Osteoblast (primary cell): ENCODE data around the gene TRPV6. TPM values are rescaled to one million over a fixed set of nuclear protein-coding genes. Genes with fewer than 3 reads are reported as not detected.

Experiments
- DNase-seq: peaks from one replicate; pipeline ENCODE4 v3.0.0; 2011; ENCODE audit warnings: low spot score, mixed read lengths; ENCODE audit not compliant: insufficient read length; ENCODE audit errors: missing footprints
- H2AFZ ChIP-seq: 2 replicates; pipeline ENCODE4 v1.6.0; 2011; ENCODE audit warnings: mild to moderate bottlenecking, low read length
- H3K27ac ChIP-seq: 2 replicates; pipeline ENCODE4 v1.5.1; 2011; ENCODE audit warnings: mild to moderate bottlenecking, low read depth, low read length, moderate library complexity
- H3K27me3 ChIP-seq: 2 replicates; pipeline ENCODE4 v1.6.0; 2012; ENCODE audit warnings: mild to moderate bottlenecking, control low read depth, inconsistent platforms, low read length, moderate library complexity; ENCODE audit not compliant: insufficient read depth
- H3K36me3 ChIP-seq: 2 replicates; pipeline ENCODE4 v1.5.1; 2011; ENCODE audit warnings: mild to moderate bottlenecking, low read length, control low read depth, moderate library complexity; ENCODE audit not compliant: insufficient read depth
- H3K4me1 ChIP-seq: 2 replicates; pipeline ENCODE4 v1.5.1; 2011; ENCODE audit warnings: mild to moderate bottlenecking, low read length, control low read depth, moderate library complexity; ENCODE audit not compliant: insufficient read depth
- H3K4me2 ChIP-seq: 2 replicates; pipeline ENCODE4 v1.6.0; 2011; ENCODE audit warnings: mild to moderate bottlenecking, low read length; ENCODE audit not compliant: insufficient read depth
- H3K4me3 ChIP-seq: fragments of 200-600 bp; sonication (generic); 3 replicates; pipeline ENCODE4 v1.5.1; 2012; ENCODE audit warnings: mild to moderate bottlenecking, low read length, inconsistent platforms; ENCODE audit not compliant: insufficient read depth
- H3K79me2 ChIP-seq: 2 replicates; pipeline ENCODE4 v1.6.0; 2012; ENCODE audit warnings: mild to moderate bottlenecking, low read length, control low read depth, inconsistent platforms; ENCODE audit not compliant: insufficient read depth
- H3K9me3 ChIP-seq: 2 replicates; pipeline ENCODE4 v1.5.1; 2011; ENCODE audit warnings: low read depth, low read length, control low read depth
- H4K20me1 ChIP-seq: 2 replicates; pipeline ENCODE4 v1.6.0; 2012; ENCODE audit warnings: mild to moderate bottlenecking, low read length, control low read depth; ENCODE audit not compliant: insufficient read depth
- CTCF ChIP-seq: IDR thresholded peaks from 2 replicates; pipeline ENCODE4 v1.5.1; 2011; ENCODE audit warnings: mild to moderate bottlenecking, low read depth, low read length, moderate library complexity; ENCODE audit errors: extremely low read depth
- total RNA-seq: library from RNA; depleted of rRNA; stranded (reverse); fragments of >200 nt; gene quantifications from 2 replicates; pipeline ENCODE4 v1.2.3, GENCODE V29; 2012

Gene TRPV6
- total RNA-seq, 1 donor: not detected

GRCh38 chr7:142894112-142894984 lies 8.8 kb upstream of the TRPV6 start:
- Histone ChIP-seq H3K79me2 (no peaks in the 10 kb centered on the region), H3K4me1 (no peaks in the 10 kb centered on the region), H3K4me2 (no peak overlapping the region), H3K9me3 (no peaks in the 10 kb centered on the region), H3K27me3 (peaks cover 3% of the 10 kb centered on the region), H3K36me3 (no peaks in the 10 kb centered on the region), H2AFZ (no peak overlapping the region), H4K20me1 (no peaks in the 10 kb centered on the region), H3K27ac (no peak overlapping the region), H3K4me3 (no peak overlapping the region)
- no peak for TF ChIP-seq CTCF
- DNase-seq: no peak

GRCh38 chr7:142892951-142893350 lies 7.4 kb upstream of the TRPV6 start:
- no peaks in the 10 kb centered on the region for H3K36me3 ChIP-seq
- H3K9me3 ChIP-seq: no peaks in the 10 kb centered on the region
- H3K27me3 ChIP-seq: peaks cover 3% of the 10 kb centered on the region
- H3K4me2 ChIP-seq: no peak overlapping the region
- H3K79me2 ChIP-seq: no peaks in the 10 kb centered on the region
- H3K27ac ChIP-seq: no peak overlapping the region
- H4K20me1 ChIP-seq: no peaks in the 10 kb centered on the region
- TF ChIP-seq CTCF: no peak
- no peaks in the 10 kb centered on the region for H3K4me1 ChIP-seq
- H2AFZ ChIP-seq: no peak overlapping the region
- DNase-seq: no peak
- H3K4me3 ChIP-seq: no peak overlapping the region

GRCh38 chr7:142891490-142892082 lies 6.0 kb upstream of the TRPV6 start:
- Histone ChIP-seq H2AFZ (no peak overlapping the region), H3K27me3 (peaks cover 3% of the 10 kb centered on the region), H3K4me1 (no peaks in the 10 kb centered on the region), H3K36me3 (no peaks in the 10 kb centered on the region), H4K20me1 (no peaks in the 10 kb centered on the region), H3K4me3 (no peak overlapping the region), H3K79me2 (no peaks in the 10 kb centered on the region), H3K27ac (no peak overlapping the region), H3K9me3 (no peaks in the 10 kb centered on the region), H3K4me2 (no peak overlapping the region)
- no peak for TF ChIP-seq CTCF
- no peak for DNase-seq

GRCh38 chr7:142890874-142891485 lies 5.4 kb upstream of the TRPV6 start:
- Histone ChIP-seq H3K79me2 (no peaks in the 10 kb centered on the region), H3K27me3 (peaks cover 3% of the 10 kb centered on the region), H4K20me1 (no peaks in the 10 kb centered on the region), H3K4me1 (no peaks in the 10 kb centered on the region), H3K36me3 (no peaks in the 10 kb centered on the region), H3K4me3 (no peak overlapping the region), H3K4me2 (no peak overlapping the region), H3K27ac (no peak overlapping the region), H2AFZ (no peak overlapping the region), H3K9me3 (no peaks in the 10 kb centered on the region)
- TF ChIP-seq CTCF: no peak
- DNase-seq: no peak
